Measurements from ENCODE around the gene SGCB. TPM values are rescaled to one million over a fixed set of nuclear protein-coding genes. Genes with fewer than 3 reads are reported as not detected.

SGCB gene
- total RNA-seq, 1 donor from 2014 or later: 74.6 TPM

DNA sequence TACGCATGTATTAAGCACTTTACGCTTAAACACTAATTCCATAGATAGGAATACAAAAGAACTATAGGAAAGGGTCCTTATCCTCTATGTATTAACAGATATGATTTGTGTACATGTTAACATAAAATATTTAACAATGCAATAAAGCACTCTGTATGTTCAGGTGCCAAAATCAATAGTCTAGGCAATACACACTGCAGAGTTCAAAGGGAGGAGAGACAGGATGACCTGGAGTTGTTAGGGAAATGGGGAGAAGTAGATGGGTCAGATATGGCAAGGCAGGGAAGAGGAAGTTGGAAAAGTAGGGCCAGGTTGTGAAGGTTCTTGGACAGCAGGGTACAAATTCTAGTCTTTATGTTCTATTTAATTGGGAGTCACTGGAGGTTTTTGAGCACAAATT is 2.9 kb downstream of the SGCB start:
- intact Hi-C loops (cut with DNase I): loop anchor here (10.0 kb wide), 1 partner anchor 190 kb away; the partner anchor contains the start of gene DCUN1D4
- ATAC-seq (ENCODE audit: poor library complexity) (no peak), DNase-seq (no peak)

GRCh38 chr4:52032005-52032404 is 6.1 kb downstream of the SGCB start:
- intact Hi-C loops (cut with DNase I): loop anchor here (10.0 kb wide), 1 partner anchor 187 kb away; the partner anchor contains the start of gene DCUN1D4

DNA sequence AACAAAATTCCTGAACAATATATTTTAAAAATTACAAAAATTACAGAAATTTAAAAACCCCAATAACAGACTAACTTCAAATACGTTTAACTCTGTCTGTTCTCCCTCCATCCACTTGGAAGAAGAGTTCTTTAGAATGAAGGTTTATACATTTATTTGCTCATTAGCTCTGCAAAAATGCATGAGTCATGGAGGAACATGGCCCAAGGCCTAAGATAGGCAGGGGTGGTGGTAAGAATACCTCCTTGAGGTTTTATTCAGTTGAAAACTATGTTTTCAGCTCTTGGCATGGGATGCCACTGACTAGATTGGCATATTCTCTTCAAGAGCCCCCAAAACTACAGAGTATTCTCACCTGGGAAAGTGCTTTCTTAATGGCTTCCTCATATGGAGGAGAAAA is 9.1 kb downstream of the SGCB start:
- intact Hi-C loops (cut with DNase I): loop anchor here (10.0 kb wide), 1 partner anchor 134 kb away; no protein-coding TSS in a partner anchor
- ATAC-seq (ENCODE audit: poor library complexity) (no peak), DNase-seq (no peak)

More at GRCh38 chr4:52032005-52032404, 6.1 kb downstream of the SGCB start:
- no peak for DNase-seq
- no peak for ATAC-seq (ENCODE audit: poor library complexity)

- DNase-seq (peak; percentile 43), ATAC-seq (ENCODE audit: poor library complexity) (peak; percentile 43)
- intact Hi-C loops (cut with DNase I): loop anchor here (10.0 kb wide), 1 partner anchor 125 kb away; no protein-coding TSS in a partner anchor
These were observed 18.0 kb downstream of the SGCB start, which contains the start of gene LRRC66 for GRCh38 chr4:52019936-52020657. TSS of gene LRRC66 (minus strand) at chr4:52020363. CDS start at chr4:52017613, 2,750 bp downstream.

DNA sequence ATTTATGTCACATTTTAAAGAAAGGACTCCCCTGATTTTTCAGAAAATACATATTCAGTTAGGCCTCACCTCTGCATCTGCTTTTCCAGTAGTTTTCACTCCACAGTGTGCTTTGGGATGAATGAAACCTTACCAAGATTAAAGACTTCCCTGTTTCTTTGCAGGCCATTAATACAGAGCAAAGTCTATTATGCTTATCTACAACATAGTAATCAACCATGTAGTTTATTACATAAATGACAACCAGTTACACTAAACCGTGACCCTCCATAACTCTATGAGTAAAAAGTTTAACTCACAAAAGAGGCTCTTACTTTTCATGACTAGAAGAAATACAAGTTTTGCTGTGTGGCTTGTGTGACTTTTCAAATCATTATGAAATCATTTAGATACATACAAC is 20.3 kb downstream of the SGCB start:
- ATAC-seq (ENCODE audit: poor library complexity) (no peak), DNase-seq (no peak)
- intact Hi-C loops (cut with DNase I): no loop called here

DNA sequence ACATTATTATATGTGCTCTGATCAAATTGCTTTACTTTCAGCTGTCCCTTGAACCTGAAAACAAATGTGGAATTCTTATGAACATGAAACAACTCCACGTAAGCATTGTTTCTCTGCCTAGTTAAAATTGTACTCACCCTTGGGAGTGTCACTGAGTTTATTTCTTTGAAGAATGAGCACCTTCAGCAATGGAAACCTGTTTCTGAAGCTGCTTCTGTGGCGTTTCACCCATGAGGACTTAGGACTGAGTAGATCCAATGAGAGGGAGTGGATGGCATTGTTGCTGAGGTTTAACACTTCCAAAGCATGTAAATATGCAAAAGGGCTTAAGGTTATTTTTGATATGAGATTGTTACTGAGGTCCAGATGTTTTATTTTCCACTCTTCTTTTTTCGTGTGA is 21.1 kb downstream of the SGCB start:
- intact Hi-C loops (cut with DNase I): no loop called here
- ATAC-seq (ENCODE audit: poor library complexity) (no peak), DNase-seq (no peak)

DNA sequence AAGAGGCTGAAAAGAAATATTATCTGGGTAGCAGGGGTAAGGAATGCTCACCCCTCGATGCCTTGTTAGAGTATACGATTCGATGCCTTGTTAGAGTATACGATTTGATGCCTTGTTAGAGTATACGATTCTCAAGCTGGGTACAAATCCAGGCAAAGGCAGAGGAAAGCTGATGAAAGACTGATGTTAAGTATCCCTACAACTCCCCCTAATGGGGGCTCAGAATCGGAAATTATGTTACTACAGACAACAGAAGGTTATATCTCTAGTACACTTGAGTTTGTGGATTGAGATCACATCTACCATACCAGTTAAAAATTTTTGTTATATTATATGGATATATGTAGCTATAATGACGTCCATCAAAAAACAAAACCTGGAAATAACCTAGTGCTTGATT is 22.7 kb downstream of the SGCB start:
- intact Hi-C loops (cut with DNase I): no loop called here
- no peak for ATAC-seq (ENCODE audit: poor library complexity)
- DNase-seq: no peak

DNA sequence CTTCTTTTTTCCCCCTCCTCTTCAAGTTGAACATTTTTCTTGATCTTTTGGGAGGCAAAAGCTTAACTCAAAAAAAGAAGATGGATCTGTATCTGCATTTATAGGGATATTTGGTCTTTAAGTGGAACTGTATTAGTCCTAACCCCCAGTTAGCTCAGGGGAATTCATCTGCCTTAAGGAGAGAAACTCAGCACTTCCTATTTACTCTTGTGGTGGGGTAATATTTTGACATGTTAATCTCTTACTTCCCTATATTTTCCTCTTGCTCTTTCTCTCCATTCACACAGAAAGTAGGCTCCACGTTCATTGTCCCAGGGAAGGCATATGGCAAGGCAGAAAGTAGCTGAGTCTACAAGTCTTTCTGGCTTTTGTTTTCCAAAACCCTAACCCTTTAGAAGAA is 23.2 kb downstream of the SGCB start:
- intact Hi-C loops (cut with DNase I): no loop called here
- no peak for DNase-seq
- ATAC-seq (ENCODE audit: poor library complexity): no peak

GRCh38 chr4:52012651-52013050 is 25.4 kb downstream of the SGCB start:
- ATAC-seq (ENCODE audit: poor library complexity) (no peak), DNase-seq (no peak)
- intact Hi-C loops (cut with DNase I): no loop called here

- intact Hi-C loops (cut with DNase I): no loop called here
- DNase-seq: no peak
- no peak for ATAC-seq (ENCODE audit: poor library complexity)
These were observed 27.1 kb downstream of the SGCB start for GRCh38 chr4:52010986-52011385.

- intact Hi-C loops (cut with DNase I): no loop called here
These were observed 31.2 kb downstream of the SGCB start for GRCh38 chr4:52006887-52007286.

DNA sequence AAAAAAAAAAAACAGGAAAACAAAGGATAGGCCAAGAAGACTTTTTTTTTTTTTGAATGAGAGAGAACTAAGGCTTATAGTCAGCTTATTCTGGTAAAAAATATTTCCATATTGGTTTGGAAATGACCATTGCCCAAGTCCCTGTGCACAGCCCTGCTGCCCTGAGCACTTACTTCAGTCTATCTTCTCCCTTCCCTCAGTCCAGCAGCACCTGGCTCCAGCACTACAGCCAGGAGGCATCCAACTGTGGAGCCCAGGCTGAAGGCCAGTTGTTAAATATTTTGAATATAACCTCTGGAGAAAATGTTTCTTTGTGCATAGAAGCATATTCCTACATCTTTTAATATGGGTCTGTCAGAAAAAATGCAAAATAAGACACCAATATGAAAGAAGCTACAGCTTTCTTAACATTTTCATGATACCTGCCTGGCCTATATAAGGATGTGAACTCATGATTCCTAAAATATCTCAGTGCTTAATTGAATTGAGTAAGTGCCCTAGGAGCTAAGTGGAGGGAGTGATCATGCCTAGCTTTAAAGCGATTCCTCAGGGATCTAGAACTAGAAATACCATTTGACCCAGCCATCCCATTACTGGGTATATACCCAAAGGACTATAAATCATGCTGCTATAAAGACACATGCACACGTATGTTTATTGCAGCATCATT is 32.4 kb downstream of the SGCB start:
- DNase-seq (no peak), ATAC-seq (ENCODE audit: poor library complexity) (no peak)
- intact Hi-C loops (cut with DNase I): no loop called here

More at GRCh38 chr4:52006887-52007286, 31.2 kb downstream of the SGCB start:
- ATAC-seq (ENCODE audit: poor library complexity) (no peak), DNase-seq (no peak)

DNA sequence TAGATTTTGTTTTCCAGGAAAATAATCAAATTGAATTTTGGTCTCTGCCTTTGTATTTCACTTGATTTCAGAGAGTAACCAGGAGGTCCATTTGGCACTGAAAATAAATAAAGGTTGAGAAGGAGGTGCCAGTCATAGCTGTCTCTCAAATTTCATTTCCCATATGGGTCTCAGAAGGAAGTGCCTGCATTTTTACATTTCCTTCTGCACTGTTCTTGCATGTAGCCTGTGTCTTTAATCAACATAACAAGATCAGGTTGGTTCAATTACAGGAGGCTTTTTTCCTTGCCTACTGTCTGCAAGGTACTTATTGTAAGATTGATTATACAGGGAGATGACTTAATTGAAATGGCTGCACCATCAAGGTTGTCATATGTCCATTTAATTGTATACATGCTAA is 33.7 kb downstream of the SGCB start:
- intact Hi-C loops (cut with DNase I): no loop called here
- ATAC-seq (ENCODE audit: poor library complexity): no peak
- no peak for DNase-seq

- intact Hi-C loops (cut with DNase I): no loop called here
- DNase-seq: no peak
- ATAC-seq (ENCODE audit: poor library complexity): no peak
These were observed 36.5 kb downstream of the SGCB start for GRCh38 chr4:52001616-52002015.

DNA sequence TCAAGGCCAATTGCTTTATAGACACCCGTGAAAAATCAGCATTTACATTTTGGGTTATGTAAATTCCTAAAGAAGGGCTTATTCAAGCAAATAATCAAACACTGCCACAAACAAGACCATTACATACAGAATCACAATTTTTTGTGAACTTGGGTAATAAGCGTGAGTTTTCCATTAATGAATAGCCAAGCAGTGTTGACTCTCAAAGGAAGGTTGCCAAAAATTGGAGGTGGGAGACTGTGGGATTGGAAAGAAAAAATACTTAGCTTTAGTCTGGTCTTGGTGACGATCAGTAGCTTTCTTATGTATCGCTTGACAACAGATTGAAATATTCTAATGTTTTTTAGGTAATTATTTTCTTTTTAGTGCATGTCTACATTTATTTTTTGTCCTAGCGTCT is 38.8 kb downstream of the SGCB start:
- no peak for ATAC-seq (ENCODE audit: poor library complexity)
- intact Hi-C loops (cut with DNase I): no loop called here
- no peak for DNase-seq

- DNase-seq (no peak), ATAC-seq (ENCODE audit: poor library complexity) (no peak)
- intact Hi-C loops (cut with DNase I): no loop called here
These were observed 39.3 kb downstream of the SGCB start for GRCh38 chr4:51998837-51999236.

DNA sequence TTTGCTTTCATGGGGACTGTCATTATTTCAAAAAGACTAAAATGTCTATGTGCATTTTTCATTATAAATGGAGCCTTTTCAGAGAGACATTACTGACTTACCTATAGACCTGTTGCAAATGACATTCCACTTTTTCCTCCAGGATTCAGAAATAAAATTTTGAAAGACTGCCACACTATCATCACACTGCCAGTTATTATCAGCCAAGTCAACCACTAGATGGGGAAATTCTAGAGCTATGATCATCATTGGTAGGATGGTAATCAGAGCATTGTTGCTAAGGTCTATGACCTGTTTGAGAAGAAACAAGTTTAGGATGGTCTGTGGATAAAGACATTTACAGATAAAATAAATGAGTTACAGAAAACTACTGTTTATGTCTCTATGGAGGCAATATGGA is 40.5 kb downstream of the SGCB start:
- ATAC-seq (ENCODE audit: poor library complexity) (no peak), DNase-seq (no peak)
- intact Hi-C loops (cut with DNase I): no loop called here

DNA sequence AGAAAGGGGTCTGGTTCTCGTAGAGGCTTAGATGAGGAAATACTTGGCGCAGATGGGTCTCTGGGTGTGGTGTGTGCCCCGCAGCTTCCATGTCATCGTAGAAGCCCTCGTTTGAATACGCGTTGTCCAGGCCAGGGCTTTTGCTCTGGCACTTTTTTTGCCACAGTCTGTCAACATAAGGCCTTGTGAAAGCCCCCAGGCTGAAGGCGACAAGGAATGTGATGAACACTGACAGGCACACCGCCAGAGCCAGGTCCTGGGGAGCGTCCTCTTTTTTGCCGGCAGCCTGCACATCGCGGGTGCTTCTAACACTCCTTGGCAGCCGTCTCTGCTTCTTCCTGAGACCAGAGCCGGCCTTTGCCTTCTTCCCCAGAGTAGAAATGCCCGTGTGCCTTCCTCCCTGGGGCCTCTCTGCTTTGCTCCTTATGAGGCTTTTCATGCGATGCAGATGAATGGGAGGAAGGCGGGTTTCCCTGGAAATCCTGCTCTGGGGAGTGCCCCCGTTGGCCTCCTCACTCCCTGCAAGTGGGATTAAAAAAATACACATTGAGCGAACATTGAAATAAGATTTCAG is 42.4 kb downstream of the SGCB start:
- DNase-seq (no peak), ATAC-seq (ENCODE audit: poor library complexity) (no peak)
- intact Hi-C loops (cut with DNase I): no loop called here

All from Right ventricle myocardium superior (tissue), 1 donor.